Limb (tissue), 2 donors: ENCODE results near the gene STK33.

Experiments used
- DNase-seq, 2 donors: peaks; one replicate each; pipeline ENCODE4 v3.0.0-alpha.2; 2016; ENCODE audit errors: extremely low spot score in 2 of 2

STK33 gene

DNA sequence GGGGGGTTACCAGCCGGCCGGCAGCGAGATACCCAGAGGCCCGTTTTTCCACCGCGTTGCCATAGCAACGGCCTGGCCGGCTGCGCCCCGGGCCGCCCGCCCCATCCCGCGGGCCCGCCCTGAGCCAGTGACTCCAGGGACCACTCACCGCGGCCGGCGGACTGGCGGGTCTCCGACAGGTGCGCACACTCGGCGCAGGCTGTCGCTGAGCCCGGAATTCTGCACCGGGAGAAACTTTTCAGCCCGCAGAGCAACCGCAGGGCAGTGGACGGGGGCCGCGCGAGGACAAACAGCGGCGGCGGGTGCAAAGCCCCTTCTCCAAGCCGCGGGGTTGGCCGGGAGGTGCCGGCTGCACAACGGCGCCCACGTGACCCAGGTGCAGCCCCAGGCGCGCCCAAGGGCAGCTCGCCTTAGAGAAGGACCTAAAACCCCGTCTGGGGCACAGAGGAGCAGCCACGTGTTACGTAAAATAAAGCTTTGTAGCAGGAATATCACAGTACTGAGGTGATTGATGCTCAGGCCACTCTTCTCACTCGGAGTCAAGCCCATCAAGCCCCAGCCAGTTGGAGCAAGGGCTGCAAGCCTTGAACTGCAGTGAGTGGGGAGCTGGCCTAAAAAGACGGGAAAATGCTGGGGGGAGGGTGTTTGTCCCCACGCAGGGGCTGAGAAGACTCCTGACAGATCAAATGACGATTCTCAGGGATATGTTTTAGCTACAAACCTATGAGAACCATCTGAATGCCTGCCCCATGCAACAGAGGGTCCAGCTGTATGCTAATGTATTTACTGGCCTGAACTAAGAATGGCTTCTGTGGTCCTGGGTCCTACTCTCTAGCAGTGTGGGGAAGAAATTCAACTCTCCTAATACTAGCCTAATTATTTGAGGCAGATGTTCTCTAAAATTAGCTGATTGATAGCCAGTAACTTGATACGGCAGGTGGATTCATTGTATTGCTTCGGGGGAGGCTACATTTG is at the start of gene STK33:
Gene STK33, minus strand, starts transcription at position 294 of the 975 bp plus-strand sequence. CDS start 119,323 bp downstream, outside the sequence.
- DNase-seq, result peak; percentile 45 to 81

DNA sequence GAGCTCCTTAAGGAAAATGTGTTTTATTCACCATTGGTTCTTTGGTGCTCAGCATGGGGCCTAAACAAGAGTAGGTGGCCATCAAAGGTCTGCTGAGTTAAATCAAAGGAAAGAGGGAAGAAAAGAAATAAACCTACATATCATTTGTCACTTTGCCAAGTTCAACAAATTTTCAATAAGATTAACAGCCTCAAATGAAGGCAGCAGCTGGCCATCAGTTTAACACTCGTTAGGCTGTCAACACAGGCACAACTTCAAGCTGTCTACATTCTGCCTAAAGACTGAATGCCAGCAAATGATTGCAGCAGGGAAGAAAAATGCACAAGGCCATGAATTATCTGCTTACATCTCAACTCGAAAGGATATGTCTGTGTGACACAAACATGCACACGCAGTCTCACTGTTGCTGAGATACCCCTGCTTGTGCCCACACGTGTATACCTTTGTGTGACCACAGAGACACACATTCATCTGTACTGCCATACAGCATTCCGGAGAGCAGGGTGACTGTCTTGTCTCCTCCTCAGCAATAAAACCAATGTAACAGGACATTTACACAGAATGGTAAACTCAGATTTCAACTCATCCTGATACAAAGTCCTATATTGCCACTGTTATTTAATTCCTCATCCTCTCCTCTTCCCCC is 48.3 kb upstream of the STK33 start:
- no peak for DNase-seq

DNA sequence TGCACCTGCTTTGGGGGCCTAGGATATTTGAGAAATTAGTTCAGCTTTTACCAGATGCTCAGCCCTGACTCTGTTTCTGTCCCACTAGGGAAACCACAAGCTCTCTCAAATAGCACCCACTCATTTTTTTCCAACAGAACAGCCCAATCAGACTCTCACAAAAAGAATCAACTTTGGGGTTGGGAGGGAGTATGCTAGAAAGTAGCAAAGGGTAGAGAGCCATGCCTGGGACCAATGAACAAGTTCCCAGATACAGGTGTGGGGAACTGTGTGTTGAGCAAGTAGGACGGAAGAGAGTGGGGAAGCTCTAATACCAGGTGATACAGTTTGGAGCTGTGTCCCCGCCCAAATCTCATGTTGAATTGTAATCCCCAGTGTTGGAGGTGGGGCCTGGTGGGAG is 47.3 kb upstream of the STK33 start:
- DNase-seq, result no peak

DNA sequence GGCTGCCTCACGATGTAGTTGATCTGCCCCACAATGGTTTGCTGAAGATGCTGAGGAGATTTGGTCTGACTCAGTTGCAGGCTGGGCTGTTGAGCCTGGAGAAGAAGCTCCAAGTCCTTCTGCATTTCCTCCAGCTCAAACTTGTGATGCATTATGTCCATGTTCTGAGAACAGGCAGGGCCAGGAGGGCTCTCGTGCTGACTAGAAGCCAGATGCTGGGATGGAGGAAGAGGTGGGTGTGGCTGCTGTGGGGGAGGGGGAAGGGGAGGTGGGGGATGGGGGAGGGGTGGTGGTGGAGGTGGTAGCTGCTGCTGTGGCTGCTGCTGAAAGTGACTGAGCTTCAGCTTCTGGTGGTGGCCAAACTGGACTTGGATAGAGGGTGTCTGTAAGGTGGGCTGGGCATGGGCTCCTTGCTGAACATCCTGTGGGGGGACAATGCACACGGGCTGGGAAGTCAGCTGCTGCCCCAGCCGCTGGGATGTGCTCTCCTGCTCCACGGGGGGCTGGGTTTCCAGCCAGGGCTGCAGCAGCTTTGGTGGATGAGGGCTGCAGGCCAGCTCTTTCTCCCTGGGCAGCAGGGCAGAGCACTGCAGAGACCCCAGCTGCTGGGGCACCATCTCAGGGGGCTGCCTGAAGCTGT is 46.4 kb upstream of the STK33 start:
- DNase-seq, result no peak

DNA sequence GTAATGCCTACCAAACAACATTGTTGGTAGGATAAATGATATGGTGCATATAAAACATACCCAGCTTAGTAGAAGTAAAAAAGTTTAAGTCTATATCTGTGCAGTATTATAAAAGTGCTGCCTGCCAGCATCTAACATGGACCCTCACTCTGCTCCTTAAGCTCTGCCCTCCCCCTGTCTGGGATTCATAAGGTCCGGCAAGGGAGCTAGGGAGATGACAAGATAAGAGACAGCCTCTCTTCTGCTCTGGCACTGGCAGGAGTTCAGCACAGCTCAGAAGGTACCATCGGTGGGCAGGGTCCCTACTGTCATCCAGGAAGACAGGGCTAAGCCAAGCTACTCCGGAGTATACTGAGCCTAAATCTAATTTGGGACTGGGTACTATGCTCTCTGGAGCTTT is 45.6 kb upstream of the STK33 start:
- DNase-seq, result no peak

DNA sequence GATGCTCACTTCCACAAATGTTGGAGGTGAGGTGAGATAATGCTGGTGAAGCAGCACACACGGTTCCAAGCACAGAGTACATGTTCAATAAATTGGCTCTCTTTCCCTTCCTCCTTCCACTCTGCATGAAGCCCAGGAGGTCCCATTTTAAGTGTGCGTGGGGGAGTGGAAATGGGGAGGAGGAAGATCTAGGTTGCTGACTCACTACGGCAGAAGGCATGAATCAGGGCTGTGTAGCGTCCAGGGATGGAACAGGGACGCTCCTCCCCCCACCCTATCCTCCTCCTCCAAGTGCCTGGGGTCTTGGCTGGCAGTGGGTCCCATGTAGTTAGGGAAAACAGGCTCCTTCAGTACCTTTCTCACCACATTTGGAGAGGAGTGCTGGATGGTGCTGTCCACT is 44.3 kb upstream of the STK33 start:
- no peak for DNase-seq

DNA sequence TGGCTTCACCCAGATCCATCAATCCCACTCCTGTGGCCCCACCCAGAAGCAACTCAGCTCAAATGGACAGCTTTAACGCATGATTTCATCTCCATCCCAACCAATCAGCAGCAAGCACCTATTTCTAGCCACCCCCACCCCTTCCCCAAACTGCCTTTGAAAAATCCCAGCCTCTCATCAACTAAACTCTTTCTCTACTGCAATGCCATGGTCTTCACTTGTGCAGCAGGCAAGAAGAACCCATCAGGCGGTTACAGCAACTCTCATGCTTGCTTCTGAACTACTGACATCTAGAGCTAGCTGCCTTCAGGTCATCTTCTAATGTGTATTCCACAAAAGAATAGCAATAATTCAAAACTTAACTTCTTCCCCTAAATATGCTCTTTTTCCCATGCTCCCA is 42.1 kb upstream of the STK33 start:
- no peak for DNase-seq

DNA sequence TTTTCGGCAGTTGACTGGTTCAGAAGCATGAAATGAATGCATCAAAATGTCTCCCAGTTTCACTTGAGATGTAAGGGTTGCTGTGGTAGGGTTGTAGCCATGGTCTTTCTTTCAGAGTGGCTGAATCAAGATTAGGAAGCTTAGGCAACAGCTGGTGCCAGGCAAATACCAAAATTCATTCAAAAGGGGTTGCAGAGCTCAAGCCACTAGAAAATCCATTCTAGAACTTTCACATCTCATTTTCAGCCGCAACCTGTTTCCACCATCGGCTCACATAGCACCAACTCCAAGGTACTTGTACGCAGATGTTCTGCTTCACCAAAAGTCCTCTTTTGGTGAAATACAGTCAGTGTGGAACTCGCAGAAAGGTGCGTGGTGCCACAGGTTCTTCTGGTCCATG is 40.5 kb upstream of the STK33 start:
- DNase-seq, result no peak

DNA sequence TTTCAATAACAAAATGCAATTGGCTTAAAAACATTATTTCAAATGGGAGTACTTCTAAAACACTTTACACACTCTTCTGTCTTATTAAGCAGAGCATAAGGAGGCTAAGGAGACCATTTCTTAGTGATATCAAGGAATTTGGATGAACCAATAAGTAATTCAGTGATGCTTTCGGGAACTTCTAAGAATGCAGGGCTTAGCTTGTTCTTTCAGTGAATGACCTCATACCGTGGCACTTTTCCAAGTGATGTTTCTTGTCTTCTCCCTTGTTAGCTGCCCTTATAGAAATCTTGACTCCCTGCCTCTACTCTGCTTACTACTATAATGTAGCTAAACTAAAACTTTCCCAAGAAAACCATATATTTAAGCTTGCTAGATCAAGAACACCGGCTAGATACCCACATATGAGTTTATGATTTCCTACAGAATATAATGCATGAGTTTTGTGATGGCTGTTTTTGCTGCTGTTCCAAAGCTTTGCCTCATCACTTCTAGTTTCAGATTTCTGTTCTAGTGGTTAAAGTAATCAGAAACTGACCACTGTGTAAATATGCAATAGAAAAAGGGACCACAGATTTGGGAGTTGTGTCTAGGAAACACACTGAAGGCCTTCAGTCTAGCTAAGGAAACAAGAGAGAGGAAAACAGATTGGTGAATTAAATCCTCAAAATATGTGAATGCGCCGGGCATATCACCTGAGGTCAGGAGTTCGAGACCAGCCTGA is 37.5 kb upstream of the STK33 start:
- DNase-seq, result peak in 1 of 2 donors; percentile 44

DNA sequence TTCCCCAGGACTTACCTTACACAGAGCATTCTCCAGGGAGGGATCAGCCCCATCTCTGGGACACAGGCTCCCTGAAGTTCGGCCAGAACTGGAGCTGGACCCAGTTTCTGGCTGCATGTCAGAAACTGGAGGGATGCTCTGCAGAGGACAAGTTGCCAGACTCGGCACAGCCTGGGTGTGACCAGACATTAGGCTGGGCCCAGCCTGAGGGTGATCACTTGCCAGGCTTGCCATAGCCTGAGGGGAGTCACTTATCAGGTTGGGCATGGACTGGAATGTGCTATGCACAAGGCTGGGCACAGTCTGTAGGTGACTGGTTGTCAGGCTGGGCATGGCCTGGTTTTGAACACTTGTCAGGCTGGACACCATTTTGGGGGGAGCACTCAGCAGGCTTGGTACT is 30.7 kb upstream of the STK33 start:
- DNase-seq, result no peak

DNA sequence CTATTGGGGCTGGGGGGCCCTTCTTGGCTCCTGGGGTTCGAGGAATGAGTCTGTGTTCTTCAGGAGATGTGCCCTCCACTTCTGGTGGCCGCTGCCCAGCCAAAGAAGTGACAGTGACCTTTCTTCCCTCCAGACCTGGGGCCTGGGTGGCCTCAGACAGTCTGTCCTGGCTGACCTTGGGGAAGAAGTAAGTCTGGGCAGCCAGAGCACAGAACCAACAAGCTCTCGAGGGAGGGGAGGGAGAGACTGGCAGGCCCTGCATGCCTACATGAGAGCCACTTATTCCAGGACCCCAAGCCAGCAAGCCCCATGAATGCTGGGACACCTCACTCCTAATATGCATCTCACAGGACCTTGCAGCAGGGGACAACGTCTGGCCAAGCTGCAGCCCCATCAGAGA is 27.1 kb upstream of the STK33 start:
- no peak for DNase-seq

DNA sequence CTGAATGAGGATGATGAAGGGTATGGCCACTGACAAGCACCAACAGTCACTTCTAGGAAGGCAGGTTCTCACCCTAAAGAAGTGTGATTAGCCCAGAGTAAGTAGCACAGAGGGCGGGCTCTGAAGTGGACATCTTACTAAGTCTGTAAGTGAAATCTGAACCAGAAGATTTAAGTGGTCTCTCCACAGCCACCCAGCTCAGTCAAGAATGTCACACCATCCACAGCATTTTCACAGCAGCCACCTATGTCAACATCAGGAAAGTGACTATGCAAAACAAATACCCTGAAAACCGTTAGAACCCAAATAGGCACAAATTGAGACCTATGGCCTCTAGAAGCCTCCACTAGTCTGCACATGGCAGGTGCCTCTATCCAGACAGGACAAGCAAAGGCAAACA is 23.0 kb upstream of the STK33 start:
- no peak for DNase-seq

DNA sequence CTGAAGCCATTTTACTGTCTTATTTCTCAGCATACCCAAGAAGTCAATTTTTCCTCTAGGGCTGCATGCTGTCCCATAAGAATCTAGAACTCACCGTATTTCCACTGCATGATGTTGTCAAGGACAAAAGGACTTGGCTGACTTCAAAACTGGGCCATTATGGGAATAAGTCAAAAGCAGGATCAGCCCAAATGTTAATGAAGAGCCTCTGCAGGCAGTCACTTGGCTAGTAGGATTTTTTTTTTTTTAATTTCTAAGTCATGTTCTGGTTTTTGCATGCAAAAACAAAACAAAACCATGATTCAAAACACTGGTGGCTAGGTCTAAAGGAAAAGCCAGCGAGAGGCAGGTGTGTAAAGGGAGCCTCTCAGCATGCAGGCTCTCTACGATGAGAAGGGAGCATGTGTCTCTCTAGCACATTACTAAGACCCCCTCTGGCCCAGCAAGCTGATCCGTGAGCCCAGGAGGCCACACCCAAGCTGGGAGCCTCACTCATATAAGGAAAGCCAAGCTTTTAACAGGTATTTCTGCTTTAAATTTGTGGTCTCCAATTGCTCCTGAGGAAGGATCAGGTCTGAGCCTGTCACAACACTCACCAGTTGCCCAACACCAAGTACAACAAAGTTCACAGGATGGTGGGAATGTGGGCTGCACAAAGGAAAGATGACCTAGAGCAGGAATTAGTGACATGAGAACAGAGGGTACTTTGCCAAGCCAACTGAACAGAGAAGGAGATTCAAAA is 21.4 kb upstream of the STK33 start:
- DNase-seq, result no peak

DNA sequence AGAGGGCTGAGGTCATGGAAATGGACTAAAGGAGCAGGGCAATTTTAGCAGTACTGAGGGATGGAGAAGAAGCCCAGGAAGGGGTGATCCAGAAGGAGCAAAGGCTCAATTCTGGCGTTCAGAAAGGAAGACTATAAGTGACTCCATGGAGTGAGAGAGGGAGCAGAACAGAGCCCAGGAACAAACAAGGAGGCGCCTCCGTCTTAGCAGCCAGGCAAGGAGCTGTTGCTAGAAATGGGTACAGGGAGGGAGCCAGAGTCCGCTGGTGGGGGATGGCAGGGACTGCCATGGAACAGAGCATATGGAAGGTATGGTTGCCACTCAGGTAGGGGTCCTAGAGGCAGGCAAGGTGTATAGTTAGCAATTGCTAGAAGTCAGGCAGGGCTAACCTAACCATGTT is 20.5 kb upstream of the STK33 start:
- no peak for DNase-seq

DNA sequence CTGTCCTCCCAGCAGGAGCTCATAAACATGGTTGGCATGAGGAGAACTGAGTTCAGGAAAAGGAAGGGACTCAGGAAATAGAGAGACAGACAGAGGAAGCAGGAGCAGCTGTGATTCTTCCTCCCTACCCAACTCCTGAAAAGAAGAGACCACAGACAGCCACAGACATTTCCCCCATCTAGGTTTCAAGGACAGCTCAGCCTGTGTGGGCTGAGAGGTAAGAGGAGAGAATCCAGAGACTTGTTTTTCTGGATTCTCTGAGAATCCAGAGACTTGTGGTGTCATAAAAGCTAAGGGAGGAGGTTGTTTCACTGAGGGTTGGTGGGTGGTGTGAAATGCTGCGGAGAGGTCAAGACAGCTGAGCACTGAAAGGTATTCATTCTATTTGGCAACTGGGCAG is 19.0 kb upstream of the STK33 start:
- DNase-seq, result no peak

DNA sequence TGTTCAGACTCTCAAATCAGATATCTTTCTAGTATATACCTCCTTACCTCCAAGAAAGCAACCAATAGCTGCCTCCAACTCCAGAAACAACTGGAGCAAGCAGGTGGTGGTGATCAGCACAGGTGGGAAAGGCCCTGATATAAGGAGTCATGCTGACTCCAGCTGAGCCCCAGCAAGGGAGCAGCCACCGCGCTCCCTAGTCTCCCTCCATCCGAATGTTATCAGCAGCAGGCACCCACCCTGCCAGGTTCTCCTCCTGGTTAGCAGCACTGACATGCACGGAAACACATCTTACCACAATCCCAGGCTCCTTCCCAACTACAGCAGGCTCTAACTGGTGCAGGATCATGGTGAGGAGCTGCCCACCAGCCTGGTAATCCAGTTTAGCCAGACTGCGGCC is 18.5 kb upstream of the STK33 start:
- no peak for DNase-seq

DNA sequence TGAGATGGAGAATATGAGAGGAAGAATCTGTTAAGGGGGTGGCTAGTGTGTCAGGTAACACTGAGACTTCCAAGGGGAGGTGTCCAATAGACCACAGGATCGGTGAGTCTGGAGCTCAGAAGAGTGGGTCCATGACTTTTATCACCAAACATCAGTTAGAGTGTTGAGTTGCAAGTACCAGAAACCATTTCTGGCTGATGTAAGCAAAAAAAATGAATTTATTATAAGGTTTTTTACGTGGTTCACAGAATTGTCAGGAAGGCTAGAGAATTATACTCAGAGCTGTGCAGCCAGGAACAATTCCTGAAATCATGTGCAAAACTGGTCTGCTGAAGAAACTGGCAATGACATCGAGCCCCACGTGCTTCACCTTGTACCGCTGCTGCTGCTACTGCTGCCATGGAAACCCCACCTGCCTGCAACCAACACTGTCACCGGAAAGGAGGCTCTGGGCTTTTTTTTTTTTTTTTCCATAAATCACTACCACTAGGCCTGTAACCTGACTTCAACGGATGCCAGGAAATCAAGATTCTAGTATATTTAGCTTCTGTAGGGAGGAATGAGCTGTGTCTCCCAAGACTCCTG is 16.6 kb upstream of the STK33 start:
- DNase-seq, result peak in 1 of 2 donors; percentile 63

DNA sequence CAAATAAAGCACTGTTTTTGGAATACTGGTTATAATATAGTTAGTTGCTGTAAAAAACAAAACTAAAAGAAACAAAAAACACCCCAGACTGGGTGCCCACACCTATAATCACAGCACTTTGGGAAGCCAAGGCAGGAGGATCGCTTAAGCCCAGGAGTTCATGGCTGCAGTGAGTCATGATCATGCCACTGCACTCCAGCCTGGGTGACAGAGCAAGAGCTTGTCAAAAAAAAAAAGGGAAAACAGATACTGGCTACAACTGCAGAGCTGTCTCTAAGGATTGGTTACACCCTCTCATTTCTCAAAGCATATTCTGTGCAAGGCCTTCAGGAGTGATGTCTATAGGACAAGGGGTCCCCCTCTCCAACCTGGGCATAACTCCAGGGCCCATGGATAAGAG is 14.6 kb upstream of the STK33 start:
- no peak for DNase-seq

DNA sequence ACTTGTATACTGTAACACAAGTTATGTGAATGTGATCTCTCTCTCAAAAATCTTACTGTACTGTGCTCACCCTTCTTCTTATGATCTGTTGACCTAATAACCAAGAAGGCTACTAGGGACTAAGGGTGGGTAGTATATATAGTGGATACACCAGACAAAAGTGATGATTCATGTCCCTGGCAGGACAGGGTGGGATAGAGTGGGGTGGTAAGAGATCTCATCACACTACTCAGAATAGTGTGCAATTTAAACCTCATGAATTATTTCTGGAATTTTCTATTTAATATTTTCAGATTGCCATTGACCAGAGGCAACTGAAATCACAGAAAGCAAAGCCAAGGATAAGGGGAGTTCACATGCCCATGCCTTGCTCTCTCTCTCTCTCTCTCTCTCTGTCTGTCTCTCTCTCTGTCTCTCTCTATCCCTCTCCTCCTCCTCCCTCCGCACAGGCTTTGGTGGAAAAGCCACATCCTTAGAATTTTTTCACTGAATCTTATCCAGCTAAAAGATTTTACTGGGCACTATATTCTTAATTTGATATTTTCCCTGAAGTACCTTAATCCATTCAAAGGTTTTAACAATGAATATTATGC is 12.0 kb upstream of the STK33 start:
- no peak for DNase-seq

DNA sequence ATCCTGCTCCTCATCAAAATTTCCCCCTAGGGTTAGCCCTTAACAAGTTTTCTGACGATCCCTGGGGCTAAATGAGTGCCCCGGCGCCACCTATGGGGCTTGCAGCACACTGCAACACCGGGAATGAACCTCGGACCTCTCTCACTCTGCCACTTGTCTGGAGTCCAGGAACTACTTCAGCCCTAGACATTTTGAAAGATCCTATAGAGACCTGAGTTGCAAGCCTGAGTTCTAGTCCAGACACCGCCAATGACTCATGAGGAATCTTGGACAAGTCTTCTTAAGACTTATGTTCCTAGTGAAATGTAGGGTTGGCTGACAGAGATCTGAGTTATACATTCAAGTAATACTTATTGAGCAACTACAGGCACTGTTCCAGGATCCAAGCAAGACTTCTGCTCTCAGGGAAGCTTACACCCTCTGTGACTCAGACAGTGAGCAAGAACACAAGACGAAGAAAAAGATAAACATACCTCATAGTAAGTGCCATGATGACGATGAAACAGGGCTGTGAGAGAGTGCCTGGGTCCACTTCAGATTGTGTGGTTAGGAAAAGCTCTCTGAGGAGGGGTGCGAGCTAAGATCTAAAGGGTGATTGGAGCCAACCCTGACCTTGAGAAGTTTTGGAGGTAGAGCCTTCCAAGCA is 10.2 kb upstream of the STK33 start:
- DNase-seq, result peak in 1 of 2 donors; percentile 13
